HepG2 (cell line): ENCODE results near the gene PPP1R3A. TPM values are rescaled to one million over a fixed set of nuclear protein-coding genes. Genes with fewer than 3 reads are reported as not detected.

Experiments used
- ATAC-seq: fragments of 200-7000 bp; cut with Tn5 transposase; 3 replicates; pipeline ENCODE4 v1.9.1; 2020; ENCODE audit warnings: mild to moderate bottlenecking, moderate library complexity
- BruUV-seq: library from RNA; stranded (reverse); fragments of 400-500 nt; replicated peaks from 2 replicates; lab custom pipeline; 2021; lab: Mats Ljungman, UMichigan
- CTCF ChIA-PET: fragments of 300-600 bp; formaldehyde crosslinking; extraction: SDS; loops from one replicate; lab custom pipeline; 2021; ENCODE audit warnings: low total read pairs, inconsistent platforms, low intra/inter-chr PET ratio; lab: Yijun Ruan, JAX
- POLR2A ChIA-PET: fragments of 350-600 bp; sonication (Branson Sonifier 250); formaldehyde crosslinking; loops from one replicate; lab custom pipeline; 2020; ENCODE audit warnings: antibody characterized with exemption, inconsistent platforms; lab: Yijun Ruan, JAX
- DNase-seq: peaks from one replicate; pipeline ENCODE4 v3.0.0-alpha.2; 2015; ENCODE audit warnings: low spot score
- FAIRE-seq: peaks from 3 replicates; lab custom pipeline; 2011; peaks lifted over from hg19 to GRCh38; lab: Jason Lieb, UNC
- H2AFZ ChIP-seq: one replicate; pipeline ENCODE4 v1.6.1; 2011; ENCODE audit warnings: low read length, inconsistent platforms
- H3K27ac ChIP-seq: fragments of 300-600 bp; 3 replicates; pipeline ENCODE4 v1.8.0; 2011; ENCODE audit warnings: mixed run types, mild to moderate bottlenecking, mixed read lengths, low read length, inconsistent platforms; ENCODE audit not compliant: insufficient read depth; ENCODE audit errors: extremely low read length
- H3K27me3 ChIP-seq, 2 experiments: fragments of 200-600 bp in 1 of 2; 2 replicates in 1 of 2; 3 replicates in 1 of 2; pipeline versions ENCODE4 v1.6.0 to v1.8.0; 2011; ENCODE audit warnings: low read length in 2 of 2, mild to moderate bottlenecking in 2 of 2, moderate library complexity in 2 of 2, inconsistent platforms in 1 of 2; ENCODE audit not compliant: insufficient read depth in 2 of 2, control insufficient read depth in 1 of 2
- H3K36me3 ChIP-seq, 2 experiments: fragments of 200-600 bp in 1 of 2; replicated peaks in 1 of 2; 2 replicates in 1 of 2; 3 replicates in 1 of 2; pipeline versions ENCODE4 v1.5.1 to v1.8.0; 2011; ENCODE audit warnings: low read length in 2 of 2, inconsistent platforms in 1 of 2; ENCODE audit not compliant: insufficient read depth in 2 of 2, control insufficient read depth in 1 of 2
- H3K4me1 ChIP-seq: 2 replicates; pipeline ENCODE4 v1.5.1; 2012; ENCODE audit warnings: low read length, inconsistent platforms; ENCODE audit not compliant: insufficient read depth
- H3K4me2 ChIP-seq: 2 replicates; pipeline ENCODE4 v1.6.0; 2011; ENCODE audit warnings: low read depth, low read length, inconsistent platforms
- H3K4me3 ChIP-seq, 3 experiments: fragments of 200-600 bp in 1 of 3; sonication (generic), shearing (Covaris generic) in 1 of 3; replicated peaks in 1 of 3; 2 replicates each; pipeline ENCODE4 v1.5.1; 2011 to 2016; ENCODE audit warnings: low read length in 3 of 3, inconsistent platforms in 2 of 3, low read depth in 2 of 3, mild to moderate bottlenecking in 2 of 3, control low read depth in 1 of 3, mixed read lengths in 1 of 3; ENCODE audit not compliant: insufficient read depth in 1 of 3
- H3K79me2 ChIP-seq: one replicate; pipeline ENCODE4 v1.6.1; 2011; ENCODE audit warnings: low read length, inconsistent platforms; ENCODE audit not compliant: insufficient read depth
- H3K9ac ChIP-seq: 2 replicates; pipeline ENCODE4 v1.6.0; 2011; ENCODE audit warnings: mild to moderate bottlenecking, low read depth, low read length, inconsistent platforms; ENCODE audit not compliant: insufficient read depth
- H3K9me3 ChIP-seq: 2 replicates; pipeline ENCODE4 v1.5.1; 2012; ENCODE audit warnings: mild to moderate bottlenecking, low read length
- H4K20me1 ChIP-seq: 2 replicates; pipeline ENCODE4 v1.6.0; 2011; ENCODE audit warnings: inconsistent platforms, mild to moderate bottlenecking, low read length, moderate library complexity; ENCODE audit not compliant: insufficient read depth
- CTCF ChIP-seq: sonication (generic); formaldehyde crosslinking; IDR thresholded peaks from 2 replicates; pipeline ENCODE4 v1.5.0; 2020; ENCODE audit warnings: mild to moderate bottlenecking, missing genetic modification reagents, moderate library complexity
- GZF1 ChIP-seq: sonication (generic); formaldehyde crosslinking; IDR thresholded peaks from 2 replicates; pipeline ENCODE4 v1.5.1; 2020; ENCODE audit warnings: mild to moderate bottlenecking, missing genetic modification reagents
- HNF4A ChIP-seq: sonication (generic); formaldehyde crosslinking; IDR thresholded peaks from 2 replicates; pipeline ENCODE4 v1.4.0; 2020; ENCODE audit warnings: missing genetic modification reagents
- HNRNPK ChIP-seq: fragments of 200-400 bp; formaldehyde crosslinking; IDR thresholded peaks from 2 replicates; pipeline ENCODE4 v1.6.1; 2018; ENCODE audit warnings: low read length, low read depth, moderate library complexity, mild to moderate bottlenecking; ENCODE audit not compliant: poor library complexity, severe bottlenecking
- MAZ ChIP-seq, 2 experiments: sonication (generic) in 1 of 2; formaldehyde crosslinking in 1 of 2; IDR thresholded peaks; 2 replicates each; pipeline versions ENCODE4 v1.5.0 to v1.6.1; 2012 to 2020; ENCODE audit warnings: low read depth in 2 of 2, mild to moderate bottlenecking in 2 of 2, borderline replicate concordance in 1 of 2, improper control_type of control experiment in 1 of 2, low read length in 1 of 2, missing genetic modification reagents in 1 of 2, moderate library complexity in 1 of 2
- MTA3 ChIP-seq: sonication (generic); formaldehyde crosslinking; IDR thresholded peaks from 2 replicates; pipeline ENCODE4 v1.4.0; 2020; ENCODE audit warnings: missing genetic modification reagents
- RORA ChIP-seq: sonication (generic); formaldehyde crosslinking; IDR thresholded peaks from 2 replicates; pipeline ENCODE4 v1.5.0; 2020; ENCODE audit warnings: mild to moderate bottlenecking, missing genetic modification reagents, moderate library complexity
- SALL2 ChIP-seq: sonication (generic); formaldehyde crosslinking; IDR thresholded peaks from 2 replicates; pipeline ENCODE4 v1.8.1; 2023; ENCODE audit warnings: mild to moderate bottlenecking, missing genetic modification reagents, inconsistent platforms
- SKI ChIP-seq: fragments of 450-650 bp; IDR thresholded peaks from one replicate; pipeline ENCODE4 v1.6.1; 2018; ENCODE audit warnings: mild to moderate bottlenecking; ENCODE audit not compliant: partially characterized antibody
- SOX6 ChIP-seq, 2 experiments: fragments of 450-650 bp in 1 of 2; sonication (generic) in 1 of 2; formaldehyde crosslinking in 1 of 2; IDR thresholded peaks; 2 replicates each; pipeline versions ENCODE4 v1.4.0 to v1.6.1; 2017 to 2020; ENCODE audit warnings: antibody characterized with exemption in 1 of 2, mild to moderate bottlenecking in 1 of 2, missing genetic modification reagents in 1 of 2
- ZKSCAN8 ChIP-seq: IDR thresholded peaks from 2 replicates; pipeline ENCODE4 v1.6.1; 2016; ENCODE audit warnings: borderline replicate concordance, missing genetic modification reagents, missing compliant biosample characterization
- ZNF281 ChIP-seq: sonication (generic); formaldehyde crosslinking; IDR thresholded peaks from 2 replicates; pipeline ENCODE4 v1.4.0; 2020; ENCODE audit warnings: missing genetic modification reagents, borderline replicate concordance
- ZNF292 ChIP-seq: sonication (generic); formaldehyde crosslinking; IDR thresholded peaks from 2 replicates; pipeline ENCODE4 v1.8.1; 2022; ENCODE audit warnings: mild to moderate bottlenecking, low read depth, missing genetic modification reagents, borderline replicate concordance
- ZNF510 ChIP-seq: sonication (generic); formaldehyde crosslinking; IDR thresholded peaks from 2 replicates; pipeline ENCODE4 v1.4.0; 2020; ENCODE audit warnings: low read depth, mild to moderate bottlenecking, missing genetic modification reagents
- ZNF629 ChIP-seq: sonication (generic); formaldehyde crosslinking; conservative IDR thresholded peaks from 2 replicates; pipeline ENCODE4 v1.5.0; 2020; ENCODE audit warnings: missing genetic modification reagents
- WGBS: methylation state at CpG from one replicate; pipeline ENCODE4 v1.1.6; 2017; ENCODE audit warnings: low lambda C conversion rate; 5-methylcytosine and 5-hydroxymethylcytosine counted together
- in situ Hi-C: cut with HindIII; loops from 2 replicates; pipeline ENCODE4 v1.10.0; 2017; ENCODE audit warnings: low pct_unique_long_range_greater_than_20kb; ENCODE audit not compliant: extremely low pct_ligation_motif_present
- intact Hi-C: fragments of 100-400 bp; cut with micrococcal nuclease; formaldehyde crosslinking; loops from one replicate; pipeline ENCODE4 v1.10.0; 2022; ENCODE audit not compliant: unreplicated experiment
- polyA plus RNA-seq, 8 experiments: library from polyadenylated mRNA; depleted of rRNA in 3 of 8; stranded (reverse) in 7 of 8; unstranded in 1 of 8; fragments of >200 nt; fragmentation: Illumina TruSeq in 4 of 8; extraction: Trizol in 4 of 8; gene quantifications; 2 replicates each; pipeline versions ENCODE4 v1.2.1 to v1.2.3, GENCODE V29; 2011 to 2016; ENCODE audit warnings: low read depth in 4 of 8, missing spikeins in 1 of 8, mixed read lengths in 1 of 8; ENCODE audit not compliant: insufficient read depth in 1 of 8
- total RNA-seq, 5 experiments: library from RNA; depleted of rRNA; stranded (reverse); fragments of >200 nt; fragmentation: Illumina TruSeq; extraction: Trizol; gene quantifications; 2 replicates each; pipeline ENCODE4 v1.2.3, GENCODE V29; 2016; ENCODE audit warnings: low read depth in 1 of 5
- TF ChIP-seq, protein P1 (sequence below): sonication (generic); formaldehyde crosslinking; IDR thresholded peaks from 2 replicates; pipeline ENCODE4 v1.8.0; 2022; ENCODE audit warnings: missing genetic modification reagents, mild to moderate bottlenecking, inconsistent platforms, borderline replicate concordance

PPP1R3A gene
- total and polyA plus RNA-seq, 2 of the 13 experiments (the other 11 are each of a cell fraction or from before 2014, with no cell fraction given), result not detected

- no peak for TF ChIP-seq ZNF292
- TF ChIP-seq GZF1 (CRISPR knock-in tag), result no peak
- no peak for TF ChIP-seq ZNF629 (CRISPR knock-in tag)
- no peak for TF ChIP-seq HNF4A (CRISPR knock-in tag)
Measured at GRCh38 chr7:113856010-113856409, 62.8 kb downstream of the PPP1R3A start (continued).

DNA sequence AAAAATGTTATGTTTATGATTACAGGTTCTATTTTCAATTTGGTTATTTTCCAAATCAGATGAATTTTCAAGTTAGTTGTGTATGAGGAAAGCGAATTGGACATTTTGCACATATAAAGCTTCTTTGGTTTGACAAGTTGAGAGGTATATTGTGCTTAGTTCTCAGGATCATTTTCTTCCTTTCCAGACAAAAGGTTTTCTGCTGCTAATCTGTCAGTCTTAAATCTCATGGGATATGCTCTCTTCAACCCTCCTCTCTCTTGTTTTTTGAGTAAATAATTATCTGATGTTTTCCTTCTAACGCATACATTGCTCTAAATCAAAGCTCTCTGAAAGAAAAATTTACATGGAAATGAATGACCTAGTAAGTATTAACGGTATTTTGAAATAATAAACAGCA lies 77.9 kb downstream of the PPP1R3A start:
- no peaks in the 10 kb centered on the region for H3K9me3 ChIP-seq
- H3K4me3 ChIP-seq, result no peak overlapping the region
- intact Hi-C loops, result no loop called here
- in situ Hi-C loops, result no loop called here
- H3K4me1 ChIP-seq, result no peaks in the 10 kb centered on the region
- H3K27ac ChIP-seq, result no peak overlapping the region
- CTCF ChIA-PET, result no interaction called here
- H3K36me3 ChIP-seq, result no peaks in the 10 kb centered on the region
- H3K27me3 ChIP-seq, result no peaks in the 10 kb centered on the region
- ATAC-seq (no peak), FAIRE-seq (no peak), DNase-seq (no peak)
- no peak overlapping the region for H2AFZ ChIP-seq
- H3K79me2 ChIP-seq, result no peaks in the 10 kb centered on the region
- H4K20me1 ChIP-seq, result no peaks in the 10 kb centered on the region
- no TSS peak for BruUV-seq
- 2% methylated on average over 3 of the region's 3 CpGs for WGBS
- no peak overlapping the region for H3K9ac ChIP-seq
- H3K4me2 ChIP-seq, result no peak overlapping the region
- POLR2A ChIA-PET, result no interaction called here
- TF ChIP-seq ZKSCAN8 (CRISPR knock-in tag) (no peak), SALL2 (CRISPR knock-in tag) (no peak), RORA (CRISPR knock-in tag) (no peak), SKI (no peak), CTCF (no peak), SOX6 (IDR thresholded peaks at IDR 0.05) (no peak), SOX6 (CRISPR knock-in tag; IDR thresholded peaks at IDR 0.05) (no peak), HNRNPK (no peak), MTA3 (CRISPR knock-in tag) (no peak), ZNF281 (CRISPR knock-in tag) (no peak), MAZ (IDR thresholded peaks at IDR 0.05; ENCODE audit: borderline replicate concordance, low read depth, low read length) (no peak), MAZ (CRISPR knock-in tag; IDR thresholded peaks at IDR 0.05; ENCODE audit: low read depth) (no peak), ZNF510 (CRISPR knock-in tag) (no peak)
- TF ChIP-seq, protein P1, sequence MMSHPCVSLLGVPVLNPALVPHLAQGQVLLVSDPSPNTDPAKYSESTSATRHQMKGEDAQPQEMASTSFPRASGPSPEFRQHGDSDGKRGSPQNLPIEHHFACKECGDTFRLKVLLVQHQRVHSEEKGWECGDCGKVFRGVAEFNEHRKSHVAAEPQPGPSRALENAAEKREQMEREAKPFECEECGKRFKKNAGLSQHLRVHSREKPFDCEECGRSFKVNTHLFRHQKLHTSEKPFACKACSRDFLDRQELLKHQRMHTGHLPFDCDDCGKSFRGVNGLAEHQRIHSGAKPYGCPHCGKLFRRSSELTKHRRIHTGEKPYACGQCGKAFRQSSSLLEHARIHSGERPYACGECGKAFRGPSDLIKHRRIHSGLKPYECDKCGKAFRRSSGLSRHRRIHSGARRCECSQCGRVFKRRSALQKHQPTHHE, result no peak
